Right lobe of liver (tissue), 6 donors: ENCODE results near the gene CTDSP2. TPM values are rescaled to one million over a fixed set of nuclear protein-coding genes. Genes with fewer than 3 reads are reported as not detected.
"Not testable (repeated sequence)": the region's sequence is repeated elsewhere in the genome, so short reads cannot be mapped to it uniquely, and the experiment has no call there.

Experiments
- ATAC-seq, 4 donors: fragments of 200-7000 bp; cut with Tn5 transposase; one replicate each; pipeline ENCODE4 v1.9.1; 2020; ENCODE audit warnings: mild to moderate bottlenecking in 4 of 4, moderate library complexity in 4 of 4
- DNase-seq, 3 donors: peaks; one replicate each; pipeline ENCODE4 v3.0.0-alpha.2; 2020
- H3K27ac ChIP-seq, 3 donors: fragments of 200-600 bp; one replicate each; pipeline ENCODE4 v1.8.0; 2022
- H3K27me3 ChIP-seq, 2 donors: fragments of 200-600 bp; one replicate each; pipeline ENCODE4 v1.8.0; 2022
- H3K36me3 ChIP-seq, 4 donors: fragments of 200-600 bp; sonication (generic) in 1 of 4; one replicate each; pipeline versions ENCODE4 v1.5.1 to v1.8.0; 2017 to 2022; ENCODE audit warnings: control low read depth in 1 of 4
- H3K4me1 ChIP-seq, 4 donors: fragments of 200-600 bp; sonication (generic) in 1 of 4; one replicate each; pipeline versions ENCODE4 v1.5.1 to v1.8.0; 2017 to 2022; ENCODE audit warnings: control low read depth in 1 of 4
- H3K4me3 ChIP-seq, 3 donors: fragments of 200-600 bp; one replicate each; pipeline ENCODE4 v1.8.0; 2022
- H3K9me3 ChIP-seq, 4 donors: fragments of 200-600 bp; sonication (generic) in 1 of 4; one replicate each; pipeline versions ENCODE4 v1.5.1 to v1.8.0; 2017 to 2022; ENCODE audit warnings: control low read depth in 1 of 4
- POLR2A ChIP-seq: fragments of 450-650 bp; IDR thresholded peaks from one replicate; pipeline ENCODE4 v1.6.1; 2017; ENCODE audit warnings: antibody characterized with exemption, mild to moderate bottlenecking
- WGBS: methylation state at CpG from one replicate; pipeline ENCODE4 v1.1.6; 2018; ENCODE audit warnings: low coverage, low lambda C conversion rate; ENCODE audit not compliant: insufficient coverage; ENCODE audit errors: missing lambda C conversion rate; 5-methylcytosine and 5-hydroxymethylcytosine counted together
- intact Hi-C, 2 donors: fragments of 100-400 bp; cut with DNase I; formaldehyde crosslinking; loops; one replicate each; pipeline versions ENCODE4 v1.11.2 to v1.14.1; 2022
- total RNA-seq, 6 experiments: library from RNA; depleted of rRNA in 2 of 6; stranded (reverse); fragments of >200 nt in 2 of 6; fragmentation: NEBNext Ultra II Directional in 3 of 6; extraction: Animal tissue kit (Norgen Biotek cat#: 25700) in 3 of 6; gene quantifications; one replicate each; pipeline versions ENCODE4 v1.1.0 to v1.2.4, GENCODE V29; 2016 to 2023
- TF ChIP-seq, protein P1 (sequence below), 4 donors: fragments of 200-600 bp in 3 of 4; fragments of 450-650 bp in 1 of 4; IDR thresholded peaks; one replicate each; pipeline versions ENCODE4 v1.5.1 to v1.8.0; 2016 to 2022; ENCODE audit warnings: antibody characterized with exemption in 4 of 4, mild to moderate bottlenecking in 2 of 4
- donor health status: DM: no; HTN: yes; CAD: no.
- donor health status: DM: no; HTN: no; CAD: no.
- donor health status: DM: no; HTN: no; CAD: no.
- donor health status: DM: no; HTN: yes; CAD: no.
- donor health status: DM: no; HTN: yes; CAD: no.

The CTDSP2 gene
- total RNA-seq, 6 experiments from 2014 or later: 39.3 to 84.2 (median 64.7) TPM

GRCh38 chr12:57851552-57851951 is 5.0 kb upstream of the CTDSP2 start:
- H3K36me3 ChIP-seq: no peaks in the 10 kb centered on the region
- intact Hi-C loops: no loop called here
- no peak overlapping the region for H3K4me3 ChIP-seq
- DNase-seq (no peak), ATAC-seq (no peak)
- 75% methylated on average over 1 of the region's 1 CpG for WGBS
- no peak overlapping the region for H3K27ac ChIP-seq
- H3K9me3 ChIP-seq: no peaks in the 10 kb centered on the region
- peaks cover 0 to 8% (median 4%) of the 10 kb centered on the region in 4 donors for H3K4me1 ChIP-seq
- H3K27me3 ChIP-seq: no peaks in the 10 kb centered on the region
- TF ChIP-seq, protein P1, sequence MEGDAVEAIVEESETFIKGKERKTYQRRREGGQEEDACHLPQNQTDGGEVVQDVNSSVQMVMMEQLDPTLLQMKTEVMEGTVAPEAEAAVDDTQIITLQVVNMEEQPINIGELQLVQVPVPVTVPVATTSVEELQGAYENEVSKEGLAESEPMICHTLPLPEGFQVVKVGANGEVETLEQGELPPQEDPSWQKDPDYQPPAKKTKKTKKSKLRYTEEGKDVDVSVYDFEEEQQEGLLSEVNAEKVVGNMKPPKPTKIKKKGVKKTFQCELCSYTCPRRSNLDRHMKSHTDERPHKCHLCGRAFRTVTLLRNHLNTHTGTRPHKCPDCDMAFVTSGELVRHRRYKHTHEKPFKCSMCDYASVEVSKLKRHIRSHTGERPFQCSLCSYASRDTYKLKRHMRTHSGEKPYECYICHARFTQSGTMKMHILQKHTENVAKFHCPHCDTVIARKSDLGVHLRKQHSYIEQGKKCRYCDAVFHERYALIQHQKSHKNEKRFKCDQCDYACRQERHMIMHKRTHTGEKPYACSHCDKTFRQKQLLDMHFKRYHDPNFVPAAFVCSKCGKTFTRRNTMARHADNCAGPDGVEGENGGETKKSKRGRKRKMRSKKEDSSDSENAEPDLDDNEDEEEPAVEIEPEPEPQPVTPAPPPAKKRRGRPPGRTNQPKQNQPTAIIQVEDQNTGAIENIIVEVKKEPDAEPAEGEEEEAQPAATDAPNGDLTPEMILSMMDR (IDR thresholded peaks at IDR 0.05): no peak
- no peak for TF ChIP-seq POLR2A

- no peaks in the 10 kb centered on the region for H3K36me3 ChIP-seq
- no peak overlapping the region for H3K27ac ChIP-seq
- DNase-seq: no peak
- peaks cover 0 to 8% (median 4%) of the 10 kb centered on the region in 4 donors for H3K4me1 ChIP-seq
- no peaks in the 10 kb centered on the region for H3K9me3 ChIP-seq
- no peaks in the 10 kb centered on the region for H3K27me3 ChIP-seq
- no peak for ATAC-seq
- TF ChIP-seq POLR2A: no peak
- TF ChIP-seq, protein P1 (IDR thresholded peaks at IDR 0.05): no peak
- WGBS: 42% methylated on average over 2 of the region's 6 CpGs
- H3K4me3 ChIP-seq: no peak overlapping the region
- intact Hi-C loops: no loop called here
Observed at GRCh38 chr12:57850854-57851430, 4.4 kb upstream of the CTDSP2 start.

DNA sequence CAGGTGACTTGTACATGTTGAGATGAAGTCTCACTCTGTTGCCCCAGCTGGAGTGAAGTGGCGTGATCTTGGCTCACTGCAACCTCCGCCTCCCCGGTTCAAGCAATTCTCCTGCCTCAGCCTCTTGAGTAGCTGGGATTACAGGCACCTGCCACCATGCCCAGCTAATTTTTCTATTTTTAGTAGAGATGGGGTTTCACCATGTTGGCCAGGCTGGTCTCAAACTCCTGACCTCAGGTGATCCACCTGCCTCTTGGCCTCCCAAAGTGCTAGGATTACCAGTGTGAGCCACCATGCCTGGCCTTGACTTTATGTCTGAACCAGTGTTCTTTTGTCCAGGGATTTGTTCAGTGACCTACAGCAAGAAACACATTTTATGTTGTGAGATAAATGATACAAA is 2.9 kb upstream of the CTDSP2 start:
- H3K27me3 ChIP-seq, DNase-seq, H3K27ac ChIP-seq, ATAC-seq, H3K4me3 ChIP-seq, intact Hi-C loops, H3K36me3 ChIP-seq, H3K4me1 ChIP-seq, H3K9me3 ChIP-seq: not testable (repeated sequence)
- WGBS: 96% methylated on average over 3 of the region's 3 CpGs

DNA sequence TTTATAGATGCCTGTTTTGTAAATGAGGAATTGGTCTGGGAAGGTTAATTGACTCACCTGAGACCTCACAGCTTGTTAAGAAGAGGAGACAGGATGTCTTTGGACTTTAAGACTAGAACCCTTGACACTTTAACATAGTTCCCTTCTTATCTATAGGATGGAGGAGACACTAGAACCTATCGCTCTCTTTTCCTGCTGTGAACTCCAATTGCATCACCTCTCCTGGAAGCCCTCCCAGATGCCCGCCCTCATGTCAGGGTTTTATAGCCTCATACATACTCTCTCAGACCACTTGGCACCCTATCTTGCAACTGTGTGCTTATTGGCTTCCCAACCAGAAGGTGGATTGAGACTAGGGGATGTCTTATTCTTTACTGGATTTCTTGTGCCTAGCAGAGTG is 2.5 kb upstream of the CTDSP2 start:
- Histone ChIP-seq H3K4me3 (no peak overlapping the region), H3K27me3 (no peaks in the 10 kb centered on the region), H3K4me1 (peaks cover 0 to 12% (median 6%) of the 10 kb centered on the region in 4 donors), H3K36me3 (no peaks in the 10 kb centered on the region), H3K9me3 (no peaks in the 10 kb centered on the region), H3K27ac (no peak overlapping the region)
- WGBS: 58% methylated on average over 2 of the region's 2 CpGs
- DNase-seq (no peak), ATAC-seq (no peak)
- TF ChIP-seq, protein P1 (IDR thresholded peaks at IDR 0.05): no peak
- no peak for TF ChIP-seq POLR2A
- intact Hi-C loops: no loop called here

- ATAC-seq: no peak
- Histone ChIP-seq H3K4me1 (peaks cover 0 to 21% (median 10%) of the 10 kb centered on the region in 4 donors), H3K36me3 (no peaks in the 10 kb centered on the region), H3K27ac (no peak overlapping the region), H3K4me3 (no peak overlapping the region), H3K27me3 (no peaks in the 10 kb centered on the region), H3K9me3 (no peaks in the 10 kb centered on the region)
- 76% methylated on average over 3 of the region's 3 CpGs for WGBS
- no peak for DNase-seq
- no peak for TF ChIP-seq POLR2A
- TF ChIP-seq, protein P1 (IDR thresholded peaks at IDR 0.05): no peak
- intact Hi-C loops: no loop called here
Observed at GRCh38 chr12:57848208-57848607, 1.7 kb upstream of the CTDSP2 start.
